Activated CD8-positive, alpha-beta memory T cell treated with anti-CD3 and anti-CD28 coated beads, Interleukin-2, amount 10 ng/mL, durations not matched to agents 7 days and 5 days (primary cell): ENCODE results near the gene FUS. TPM values are rescaled to one million over a fixed set of nuclear protein-coding genes. Genes with fewer than 3 reads are reported as not detected.
"Not testable (repeated sequence)": the region's sequence is repeated elsewhere in the genome, so short reads cannot be mapped to it uniquely, and the experiment has no call there.

Source experiments
- ATAC-seq: fragments of 150-1000 bp; cut with Tn5 transposase; one replicate; pipeline ENCODE4 v1.10.0; 2021; ENCODE audit warnings: moderate library complexity
- CTCF ChIA-PET: fragments of 350-600 bp; sonication (Branson Sonifier 250); formaldehyde crosslinking; loops from one replicate; lab custom pipeline; 2021; ENCODE audit warnings: antibody characterized with exemption; lab: Charles Lee
- DNase-seq: peaks from one replicate; pipeline ENCODE4 v3.0.0-alpha.2; 2020
- H3K27ac Mint-ChIP-seq: one replicate; pipeline ENCODE4 v1.8.0; 2021; ENCODE audit warnings: mild to moderate bottlenecking, mixed read lengths
- H3K27me3 Mint-ChIP-seq: one replicate; pipeline ENCODE4 v1.8.0; 2021; ENCODE audit warnings: mixed read lengths
- H3K36me3 Mint-ChIP-seq: one replicate; pipeline ENCODE4 v1.8.0; 2021; ENCODE audit warnings: mild to moderate bottlenecking, mixed read lengths
- H3K4me1 Mint-ChIP-seq: one replicate; pipeline ENCODE4 v1.8.0; 2021; ENCODE audit warnings: mixed read lengths
- H3K4me3 Mint-ChIP-seq: one replicate; pipeline ENCODE4 v1.8.0; 2021; ENCODE audit warnings: mild to moderate bottlenecking, moderate library complexity, mixed read lengths
- H3K9me3 Mint-ChIP-seq: one replicate; pipeline ENCODE4 v1.8.0; 2022; ENCODE audit warnings: low read depth, mixed read lengths
- total RNA-seq, 2 experiments: library from RNA; stranded (reverse); gene quantifications; one replicate each; pipeline ENCODE4 v1.2.3, GENCODE V29; 2021

The FUS gene
- total RNA-seq, 2 experiments from 2014 or later: 514 to 619 TPM

DNA sequence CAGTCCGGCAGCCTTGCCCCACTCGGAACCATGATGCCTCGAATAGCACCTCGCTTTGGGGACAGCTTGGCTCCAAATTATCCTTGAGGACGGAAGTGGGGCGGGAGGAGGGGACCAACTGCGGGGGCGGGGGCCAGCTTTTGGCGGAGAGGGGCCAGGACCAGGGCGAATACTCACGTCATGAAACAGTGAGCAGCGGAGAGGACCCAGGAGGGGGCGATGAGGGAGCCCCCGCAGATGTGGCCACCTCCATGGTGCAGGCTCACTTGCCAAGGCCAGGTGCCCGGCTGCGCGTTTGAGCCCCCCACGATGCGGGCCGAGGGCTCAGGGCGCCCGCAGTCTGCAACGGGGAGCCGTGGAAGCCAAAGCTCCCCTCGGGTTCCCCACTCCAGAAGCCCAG lies 31.0 kb upstream of the FUS start:
- H3K27ac Mint-ChIP-seq: no peak overlapping the region
- H3K36me3 Mint-ChIP-seq: no peaks in the 10 kb centered on the region
- ATAC-seq (no peak), DNase-seq (no peak)
- no peaks in the 10 kb centered on the region for H3K9me3 Mint-ChIP-seq
- H3K4me3 Mint-ChIP-seq: no peak overlapping the region
- CTCF ChIA-PET: no interaction called here
- H3K4me1 Mint-ChIP-seq: no peaks in the 10 kb centered on the region
- H3K27me3 Mint-ChIP-seq: peaks cover 10% of the 10 kb centered on the region

DNA sequence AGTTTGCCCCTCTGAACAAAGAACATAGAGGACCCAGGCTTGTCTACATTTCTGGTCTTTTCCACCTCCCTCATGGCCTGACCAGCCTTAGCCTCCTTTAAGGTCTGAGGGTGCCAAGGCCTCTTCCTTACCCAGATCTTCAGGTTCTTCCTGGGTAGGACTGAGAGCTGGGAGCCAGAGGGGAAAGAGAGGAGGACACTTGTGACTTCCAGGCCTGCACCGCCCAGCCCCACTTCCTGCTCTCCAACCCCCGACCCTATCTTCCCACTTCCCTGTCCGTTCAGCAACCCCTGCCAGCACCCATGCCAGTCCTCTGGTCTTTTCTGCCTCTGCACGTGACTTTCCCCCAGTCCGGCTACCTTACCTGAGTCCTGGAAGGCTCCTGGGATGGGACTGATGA lies 30.6 kb upstream of the FUS start:
- DNase-seq: no peak
- H3K9me3 Mint-ChIP-seq: no peaks in the 10 kb centered on the region
- peaks cover 10% of the 10 kb centered on the region for H3K27me3 Mint-ChIP-seq
- no peaks in the 10 kb centered on the region for H3K36me3 Mint-ChIP-seq
- CTCF ChIA-PET: no interaction called here
- no peak overlapping the region for H3K4me3 Mint-ChIP-seq
- no peaks in the 10 kb centered on the region for H3K4me1 Mint-ChIP-seq
- no peak for ATAC-seq
- no peak overlapping the region for H3K27ac Mint-ChIP-seq

DNA sequence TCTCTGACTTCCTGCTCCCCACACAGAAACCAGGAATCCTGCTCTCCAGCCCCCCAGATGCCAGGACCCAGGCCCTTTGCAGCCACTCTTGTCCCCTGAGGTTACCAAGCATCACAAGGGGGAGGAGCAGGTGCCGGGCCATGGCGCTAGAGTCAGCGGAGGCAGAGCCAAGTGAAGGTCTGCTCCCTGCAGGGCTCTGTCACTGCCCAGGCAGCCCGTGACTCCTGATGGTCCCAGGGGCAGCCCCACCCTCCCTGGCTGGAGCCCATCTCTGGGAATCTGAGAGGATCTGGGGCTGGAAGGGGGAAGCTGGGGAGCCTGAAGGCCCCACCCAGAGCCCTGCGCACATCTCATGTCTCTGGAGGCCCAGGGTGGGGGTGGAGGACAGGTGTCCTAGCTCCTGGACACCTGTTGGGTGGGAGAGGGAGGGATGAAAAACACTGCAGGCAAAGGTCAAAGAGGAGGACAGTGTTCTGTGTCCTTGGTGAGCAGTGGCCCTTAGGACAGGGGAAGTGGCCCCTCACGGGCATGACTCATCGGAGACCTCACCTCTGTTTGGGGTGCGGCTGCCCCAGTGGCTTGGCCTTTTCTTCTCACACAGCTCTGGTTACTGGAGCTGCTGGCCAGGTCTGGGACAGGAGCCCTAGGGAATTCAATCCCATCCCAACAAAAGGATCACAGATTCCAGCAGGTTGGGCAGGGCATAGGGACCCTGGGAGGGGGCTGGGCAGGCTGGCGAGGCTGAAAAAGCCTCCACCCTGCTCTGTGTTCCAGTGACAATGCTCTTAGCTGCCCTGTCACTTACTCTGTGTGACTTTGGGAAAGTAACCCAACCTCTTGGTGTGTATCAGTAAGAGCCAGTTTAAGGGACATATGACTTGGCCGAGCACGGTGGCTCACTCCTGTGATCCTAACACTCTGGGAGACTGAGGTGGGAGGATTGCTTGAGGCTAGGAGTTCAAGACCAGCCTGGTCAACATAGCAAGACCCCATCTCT lies 29.7 kb upstream of the FUS start, which contains the start of gene PRSS36:
TSS of gene PRSS36 (minus strand) at position 173 of the 997 bp plus-strand sequence. CDS start at position 142, 31 bp downstream.
- no peaks in the 10 kb centered on the region for H3K9me3 Mint-ChIP-seq
- ATAC-seq: no peak
- no peak within 1 kb of the TSS for H3K4me3 Mint-ChIP-seq
- no peak for DNase-seq
- H3K4me1 Mint-ChIP-seq: no peaks in the 10 kb centered on the region
- CTCF ChIA-PET: interaction anchor here (2.9 kb wide), 1 partner anchor 8 kb away, joined by 15 read pairs; no protein-coding TSS in a partner anchor
- no peaks in the 10 kb centered on the region for H3K36me3 Mint-ChIP-seq
- peaks cover 10% of the 10 kb centered on the region for H3K27me3 Mint-ChIP-seq
- no peak within 1 kb of the TSS for H3K27ac Mint-ChIP-seq

DNA sequence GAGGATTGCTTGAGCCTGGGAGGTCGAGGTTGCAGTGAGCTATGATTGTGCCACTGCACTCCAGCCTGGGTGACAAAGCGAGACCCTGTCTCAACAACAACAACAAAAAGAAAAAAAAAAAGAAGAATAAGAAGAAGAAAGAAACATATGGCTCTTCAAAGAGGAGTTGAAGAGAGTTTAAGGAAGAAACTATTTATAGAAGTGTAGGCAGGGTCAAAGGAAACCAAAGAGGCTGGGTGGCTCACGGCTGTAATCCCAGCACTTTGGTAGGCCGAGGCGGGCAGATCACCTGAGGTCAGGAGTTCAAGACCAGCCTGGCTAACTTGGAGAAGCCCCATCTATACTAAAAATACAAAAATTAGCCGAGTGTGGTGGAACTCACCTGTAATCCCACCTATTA lies 29.0 kb upstream of the FUS start:
- not testable (repeated sequence) for ATAC-seq, H3K27me3 Mint-ChIP-seq, H3K27ac Mint-ChIP-seq, H3K36me3 Mint-ChIP-seq, H3K4me1 Mint-ChIP-seq, DNase-seq, H3K4me3 Mint-ChIP-seq, H3K9me3 Mint-ChIP-seq
- CTCF ChIA-PET: interaction anchor here (2.9 kb wide), 1 partner anchor 9 kb away, joined by 15 read pairs; no protein-coding TSS in a partner anchor

DNA sequence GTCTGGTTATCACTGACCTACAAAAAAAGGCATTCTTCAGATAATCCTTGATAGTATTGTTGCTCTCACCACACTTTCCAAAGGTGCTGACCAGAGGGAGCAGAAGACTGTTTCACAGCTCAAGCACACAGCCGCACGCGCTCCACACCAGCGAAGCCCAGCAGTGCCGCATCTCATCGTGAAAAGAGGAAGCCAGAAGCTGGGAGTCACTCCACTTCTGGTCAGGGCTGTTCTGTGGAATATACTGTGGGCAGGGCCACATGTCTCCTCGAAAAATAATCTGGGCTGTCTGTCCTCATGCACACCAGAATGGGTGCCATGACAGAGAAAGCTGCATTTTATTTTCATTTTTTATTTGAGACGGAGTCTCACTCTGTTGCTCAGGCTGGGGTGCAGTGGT lies 22.8 kb upstream of the FUS start:
- Mint-ChIP-seq H3K27me3 (peaks cover 10% of the 10 kb centered on the region), H3K4me3 (peak overlapping the region; percentile 36), H3K36me3 (no peaks in the 10 kb centered on the region), H3K9me3 (no peaks in the 10 kb centered on the region), H3K4me1 (peaks cover 9% of the 10 kb centered on the region), H3K27ac (no peak overlapping the region)
- DNase-seq (no peak), ATAC-seq (peak; percentile 33)
- CTCF ChIA-PET: interaction anchor here (1.1 to 4.9 kb wide), 5 partner anchors 15 to 312 kb away, joined by 3 to 27 read pairs (median 3); no protein-coding TSS in a partner anchor

DNA sequence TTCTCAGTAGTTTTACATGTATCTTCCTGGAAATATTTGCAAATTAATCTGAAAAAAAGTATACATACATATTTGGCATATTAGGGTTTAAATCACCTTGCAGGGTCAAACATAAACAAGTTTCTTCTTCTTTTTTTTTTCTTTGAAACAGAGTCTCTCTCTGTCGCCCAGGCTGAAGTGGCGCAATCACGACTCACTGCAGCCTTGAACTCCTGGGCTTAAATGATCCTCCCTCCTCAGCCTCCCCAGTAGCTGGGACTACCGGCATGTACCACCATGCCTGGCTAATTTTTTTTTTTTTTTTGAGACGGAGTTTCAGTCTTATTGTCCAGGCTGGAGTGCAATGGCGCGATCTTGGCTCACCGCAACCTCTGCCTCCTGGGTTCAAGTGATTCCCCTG lies 12.6 kb upstream of the FUS start:
- peaks cover 2% of the 10 kb centered on the region for H3K4me1 Mint-ChIP-seq
- CTCF ChIA-PET: interaction anchor here (0.9 kb wide), 1 partner anchor 43 kb away, joined by 3 read pairs; no protein-coding TSS in a partner anchor
- H3K4me3 Mint-ChIP-seq: no peak overlapping the region
- no peaks in the 10 kb centered on the region for H3K27me3 Mint-ChIP-seq
- H3K9me3 Mint-ChIP-seq: no peaks in the 10 kb centered on the region
- ATAC-seq (no peak), DNase-seq (no peak)
- H3K36me3 Mint-ChIP-seq: no peaks in the 10 kb centered on the region
- no peak overlapping the region for H3K27ac Mint-ChIP-seq

DNA sequence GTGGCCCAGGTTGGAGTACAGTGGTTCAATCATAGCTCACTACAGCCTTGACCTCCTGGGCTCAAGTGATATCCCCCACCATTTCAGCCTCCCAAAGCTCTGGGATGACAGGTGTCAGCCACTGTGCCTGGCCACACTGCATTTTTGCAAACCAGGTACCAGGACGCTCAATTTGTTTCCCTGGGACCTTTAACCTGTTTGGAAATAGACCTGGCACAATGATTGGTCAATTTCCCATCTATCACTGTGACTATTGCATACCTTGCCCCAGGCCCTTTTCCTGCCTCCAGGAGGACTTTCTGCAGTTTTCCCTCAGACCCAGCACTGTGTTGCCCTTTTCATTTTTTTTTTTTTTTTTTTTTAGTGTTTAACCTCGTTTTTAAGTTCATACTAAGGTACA lies 11.1 kb upstream of the FUS start:
- H3K27me3 Mint-ChIP-seq: no peaks in the 10 kb centered on the region
- H3K4me3 Mint-ChIP-seq: no peak overlapping the region
- CTCF ChIA-PET: no interaction called here
- H3K9me3 Mint-ChIP-seq: no peaks in the 10 kb centered on the region
- no peak overlapping the region for H3K27ac Mint-ChIP-seq
- no peak for DNase-seq
- no peaks in the 10 kb centered on the region for H3K36me3 Mint-ChIP-seq
- no peak for ATAC-seq
- peaks cover 2% of the 10 kb centered on the region for H3K4me1 Mint-ChIP-seq

DNA sequence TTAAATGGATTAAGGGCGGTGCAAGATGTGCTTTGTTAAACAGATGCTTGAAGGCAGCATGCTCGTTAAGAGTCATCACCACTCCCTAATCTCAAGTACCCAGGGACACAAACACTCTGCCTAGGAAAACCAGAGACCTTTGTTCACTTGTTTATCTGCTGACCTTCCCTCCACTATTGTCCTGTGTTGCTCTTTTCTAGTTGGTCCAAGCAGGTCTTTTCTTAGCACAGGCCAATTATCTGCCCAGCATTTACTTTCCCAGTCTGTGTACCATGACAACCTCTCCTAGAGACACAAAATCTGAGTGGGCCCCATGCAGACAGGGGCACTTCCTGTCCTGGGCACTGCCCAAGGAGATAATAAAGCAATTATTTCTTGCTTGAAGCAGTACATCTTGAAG lies 9.9 kb upstream of the FUS start:
- H3K36me3 Mint-ChIP-seq, H3K9me3 Mint-ChIP-seq, H3K27me3 Mint-ChIP-seq, H3K4me3 Mint-ChIP-seq, CTCF ChIA-PET, H3K27ac Mint-ChIP-seq, DNase-seq, ATAC-seq, H3K4me1 Mint-ChIP-seq: not testable (repeated sequence)

DNA sequence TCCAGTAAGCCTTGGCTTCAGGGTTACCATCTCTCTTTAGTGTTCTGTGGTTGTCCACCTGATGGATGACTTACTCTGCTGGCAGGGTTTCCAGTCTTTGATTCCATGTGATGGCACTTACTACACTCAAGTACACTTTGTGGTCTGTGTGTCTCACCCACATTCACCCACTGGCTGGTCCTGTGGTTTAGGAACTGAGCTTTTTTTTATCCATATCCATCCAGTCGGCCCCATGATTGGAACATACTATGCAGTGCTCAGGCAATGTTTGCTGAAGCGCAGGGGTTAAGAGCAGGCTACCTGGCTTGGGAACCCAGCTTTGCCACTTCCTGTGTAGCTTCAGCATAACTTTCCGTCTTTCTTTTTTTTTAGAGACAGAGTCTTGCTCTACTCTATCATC lies 2.8 kb upstream of the FUS start:
- peaks cover 30% of the 10 kb centered on the region for H3K4me1 Mint-ChIP-seq
- H3K36me3 Mint-ChIP-seq: peaks cover 15% of the 10 kb centered on the region
- H3K9me3 Mint-ChIP-seq: no peaks in the 10 kb centered on the region
- H3K27me3 Mint-ChIP-seq: peaks cover 5% of the 10 kb centered on the region
- ATAC-seq (peak; percentile 5), DNase-seq (peak; percentile 77)
- H3K4me3 Mint-ChIP-seq: peak overlapping the region; percentile 46
- peak overlapping the region; percentile 77 for H3K27ac Mint-ChIP-seq
- CTCF ChIA-PET: interaction anchor here (0.8 to 2.3 kb wide), 7 partner anchors 14 to 279 kb away, joined by 3 to 19 read pairs (median 3); partner anchors contain the start of gene KAT8

DNA sequence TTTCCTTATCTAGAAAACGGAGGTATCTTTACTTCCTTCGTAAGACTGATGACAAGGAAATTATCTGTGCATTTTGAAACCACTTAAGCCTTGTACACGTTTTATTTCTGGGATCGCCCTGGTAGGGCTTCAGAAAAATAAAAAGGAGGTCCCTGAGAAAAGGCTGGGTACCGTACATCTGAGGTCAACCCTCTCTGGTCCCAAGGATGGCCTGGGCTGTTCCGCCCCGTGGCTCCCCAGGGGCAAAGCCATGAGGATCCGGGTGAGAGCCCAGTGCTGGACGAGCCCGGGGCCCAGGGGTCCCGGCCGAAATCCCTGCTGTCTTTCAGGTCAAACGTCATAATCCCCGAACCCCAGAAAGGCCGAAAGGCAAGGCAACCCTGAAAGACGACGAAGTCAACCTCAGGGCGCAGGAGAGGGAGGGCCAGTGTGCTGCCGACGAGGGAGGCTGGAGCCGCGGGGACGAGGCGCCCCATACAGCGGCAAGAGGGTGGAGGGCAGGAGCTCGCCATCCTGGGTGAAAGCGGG lies 656 bp upstream of the FUS start:
- Mint-ChIP-seq H3K36me3 (peaks cover 36% of the 10 kb centered on the region), H3K4me1 (peaks cover 51% of the 10 kb centered on the region), H3K27ac (peak overlapping the region; percentile 96), H3K4me3 (peak overlapping the region; percentile 91), H3K9me3 (no peaks in the 10 kb centered on the region), H3K27me3 (peaks cover 5% of the 10 kb centered on the region)
- ATAC-seq (no peak), DNase-seq (no peak)
- CTCF ChIA-PET: interaction anchor here (0.7 to 2.1 kb wide), 4 partner anchors 22 to 281 kb away, joined by 3 to 8 read pairs (median 6); no protein-coding TSS in a partner anchor

DNA sequence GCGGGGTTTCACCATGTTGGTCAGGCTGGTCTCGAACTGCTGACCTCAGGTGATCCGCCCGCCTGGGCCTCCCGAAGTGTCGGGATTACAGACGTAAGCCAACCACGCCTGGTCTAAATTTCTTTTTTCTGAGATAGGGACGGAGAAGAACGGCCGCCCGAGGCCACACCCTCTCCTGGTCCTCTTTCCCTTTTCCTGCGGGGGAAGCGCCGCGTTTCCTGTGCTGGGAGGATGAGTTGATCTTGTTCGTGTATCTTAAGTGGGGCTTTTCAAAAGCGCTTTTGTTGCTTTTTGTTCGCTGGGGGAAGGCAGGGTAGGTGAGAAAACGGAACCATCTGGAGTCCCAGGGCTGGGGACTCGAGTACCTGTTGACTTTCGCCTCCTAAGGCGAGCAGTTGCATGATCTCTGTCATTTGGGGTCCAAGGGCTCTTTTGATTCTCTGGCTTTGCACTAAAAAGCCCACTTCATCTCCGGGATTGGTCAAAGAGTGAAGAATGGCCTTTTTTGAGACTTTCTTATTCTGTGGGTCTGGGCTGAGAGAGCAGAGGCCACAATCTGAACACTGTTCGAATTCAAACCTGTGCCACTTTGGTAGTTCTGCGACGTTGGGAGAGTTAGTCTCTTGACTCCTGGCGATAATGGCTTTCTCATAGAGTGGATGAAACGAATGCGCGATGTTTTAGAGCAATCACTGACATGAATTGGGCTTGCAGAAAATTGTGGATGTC lies 1.3 kb downstream of the FUS start:
- ATAC-seq (peak; percentile 1), DNase-seq (peak; percentile 63)
- Mint-ChIP-seq H3K27me3 (peaks cover 2% of the 10 kb centered on the region), H3K9me3 (no peaks in the 10 kb centered on the region), H3K4me3 (peak overlapping the region; percentile 91), H3K4me1 (peaks cover 68% of the 10 kb centered on the region), H3K27ac (peak overlapping the region; percentile 96), H3K36me3 (peaks cover 54% of the 10 kb centered on the region)
- CTCF ChIA-PET: interaction anchor here (0.6 to 2.1 kb wide), 4 partner anchors 39 to 692 kb away, joined by 3 to 7 read pairs (median 3); partner anchors contain the start of gene ZNF267

DNA sequence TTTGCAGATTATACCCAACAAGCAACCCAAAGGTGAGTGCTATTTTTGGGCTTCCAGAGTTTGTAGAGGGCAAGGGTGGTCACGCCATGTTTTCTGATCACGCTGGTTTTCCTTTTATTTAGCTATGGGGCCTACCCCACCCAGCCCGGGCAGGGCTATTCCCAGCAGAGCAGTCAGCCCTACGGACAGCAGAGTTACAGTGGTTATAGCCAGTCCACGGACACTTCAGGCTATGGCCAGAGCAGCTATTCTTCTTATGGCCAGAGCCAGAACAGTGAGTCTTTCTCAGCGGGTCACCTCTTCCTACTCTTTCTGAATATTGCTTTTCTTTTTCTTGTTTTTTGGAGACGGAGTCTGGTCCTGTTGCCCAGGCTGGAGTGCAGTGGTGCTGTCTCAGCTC lies 2.5 kb downstream of the FUS start:
- Mint-ChIP-seq H3K4me3 (peak overlapping the region; percentile 91), H3K27ac (peak overlapping the region; percentile 96), H3K9me3 (no peaks in the 10 kb centered on the region), H3K27me3 (peaks cover 2% of the 10 kb centered on the region), H3K4me1 (peaks cover 69% of the 10 kb centered on the region), H3K36me3 (peaks cover 65% of the 10 kb centered on the region)
- CTCF ChIA-PET: interaction anchor here (0.7 to 2.6 kb wide), 3 partner anchors 27 to 260 kb away, joined by 3 to 14 read pairs (median 3); partner anchors contain the start of gene ZNF843
- ATAC-seq (no peak), DNase-seq (no peak)
